Measurements from ENCODE around the gene FOXD4L3.
"Not testable (repeated sequence)": the region's sequence is repeated elsewhere in the genome, so short reads cannot be mapped to it uniquely, and the experiment has no call there.

Gene FOXD4L3

DNA sequence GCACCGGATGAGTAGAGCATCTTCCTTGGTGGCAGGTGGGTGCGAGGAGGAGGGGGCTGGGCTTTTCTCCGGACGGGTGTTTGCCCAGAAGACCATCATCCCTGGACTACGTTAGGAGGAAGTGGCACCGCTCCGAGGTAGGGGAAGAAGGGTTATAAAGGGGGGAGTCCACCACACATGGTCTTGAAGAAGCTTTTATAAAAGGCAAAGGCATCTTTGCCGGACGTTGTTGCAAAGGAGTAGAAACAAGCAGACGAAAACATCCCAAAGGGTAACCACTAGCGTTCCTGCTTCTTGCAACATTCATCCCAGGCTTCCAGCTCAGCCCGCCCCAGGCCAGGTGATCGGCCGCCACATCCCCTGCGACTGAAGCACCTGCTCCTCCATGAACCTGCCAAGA is at the start of gene FOXD4L3:
Gene FOXD4L3 (plus strand): TSS at position 301 of the 400 bp plus-strand sequence. CDS start 85 bp downstream, at position 386.
- H3K4me3 Mint-ChIP-seq, H3K4me1 Mint-ChIP-seq, H3K9me3 Mint-ChIP-seq, H3K36me3 Mint-ChIP-seq, H3K27me3 Mint-ChIP-seq, H3K27ac Mint-ChIP-seq: not testable (repeated sequence)

- H3K27me3 Mint-ChIP-seq, H3K36me3 Mint-ChIP-seq, H3K9me3 Mint-ChIP-seq, H3K4me3 Mint-ChIP-seq, H3K4me1 Mint-ChIP-seq, H3K27ac Mint-ChIP-seq: not testable (repeated sequence)
Observed at GRCh38 chr9:68281041-68281440, 21.6 kb upstream of the FOXD4L3 start.

GRCh38 chr9:68303771-68304170 is 1.1 kb downstream of the FOXD4L3 start:
- not testable (repeated sequence) for H3K9me3 Mint-ChIP-seq, H3K27me3 Mint-ChIP-seq, H3K4me3 Mint-ChIP-seq, H3K27ac Mint-ChIP-seq, H3K36me3 Mint-ChIP-seq, H3K4me1 Mint-ChIP-seq

- H3K27ac Mint-ChIP-seq, H3K4me1 Mint-ChIP-seq, H3K4me3 Mint-ChIP-seq, H3K27me3 Mint-ChIP-seq, H3K9me3 Mint-ChIP-seq, H3K36me3 Mint-ChIP-seq: not testable (repeated sequence)
Observed at GRCh38 chr9:68304212-68304611, 1.5 kb downstream of the FOXD4L3 start.

GRCh38 chr9:68304777-68305176 is 2.1 kb downstream of the FOXD4L3 start:
- not testable (repeated sequence) for H3K4me1 Mint-ChIP-seq

DNA sequence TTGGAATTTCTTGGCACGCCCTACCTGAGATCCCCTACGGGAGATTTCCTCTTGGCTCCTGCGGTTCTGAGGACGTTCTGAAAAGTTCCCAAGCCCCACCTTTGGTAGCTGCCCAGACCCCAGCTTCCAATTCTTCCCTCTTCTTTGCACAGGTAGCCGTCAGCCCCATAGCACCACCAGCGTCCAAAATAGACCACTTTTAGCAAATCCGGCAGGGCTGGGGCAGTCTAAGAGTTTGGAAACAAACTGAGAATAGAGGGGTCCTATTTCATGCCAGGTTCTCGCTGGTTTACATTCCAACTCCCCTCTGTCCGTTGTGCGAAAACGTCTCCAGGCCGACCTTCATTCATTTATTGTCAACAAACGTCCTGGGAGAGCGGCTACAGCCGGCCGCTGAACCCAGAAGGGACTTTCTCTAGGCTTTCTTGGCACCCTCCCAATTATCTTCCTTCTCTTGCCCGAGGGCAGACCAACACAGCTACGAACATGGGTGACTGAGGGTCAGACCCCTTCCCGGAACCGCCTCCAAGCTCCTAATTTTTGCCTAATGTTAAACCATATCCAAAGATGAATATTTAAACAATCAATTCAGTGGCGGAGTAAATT is 3.1 kb downstream of the FOXD4L3 start:
- H3K9me3 Mint-ChIP-seq = not testable (repeated sequence)

More at GRCh38 chr9:68304777-68305176, 2.1 kb downstream of the FOXD4L3 start:
- not testable (repeated sequence) for H3K27ac Mint-ChIP-seq, H3K27me3 Mint-ChIP-seq, H3K4me3 Mint-ChIP-seq, H3K9me3 Mint-ChIP-seq, H3K36me3 Mint-ChIP-seq

GRCh38 chr9:68306391-68306964 is 3.8 kb downstream of the FOXD4L3 start:
- H3K4me1 Mint-ChIP-seq, H3K27ac Mint-ChIP-seq, H3K36me3 Mint-ChIP-seq, H3K4me3 Mint-ChIP-seq, H3K9me3 Mint-ChIP-seq, H3K27me3 Mint-ChIP-seq: not testable (repeated sequence)

More for the DNA sequence above, 3.1 kb downstream of the FOXD4L3 start:
- not testable (repeated sequence) for H3K27me3 Mint-ChIP-seq, H3K27ac Mint-ChIP-seq, H3K4me1 Mint-ChIP-seq, H3K36me3 Mint-ChIP-seq, H3K4me3 Mint-ChIP-seq

DNA sequence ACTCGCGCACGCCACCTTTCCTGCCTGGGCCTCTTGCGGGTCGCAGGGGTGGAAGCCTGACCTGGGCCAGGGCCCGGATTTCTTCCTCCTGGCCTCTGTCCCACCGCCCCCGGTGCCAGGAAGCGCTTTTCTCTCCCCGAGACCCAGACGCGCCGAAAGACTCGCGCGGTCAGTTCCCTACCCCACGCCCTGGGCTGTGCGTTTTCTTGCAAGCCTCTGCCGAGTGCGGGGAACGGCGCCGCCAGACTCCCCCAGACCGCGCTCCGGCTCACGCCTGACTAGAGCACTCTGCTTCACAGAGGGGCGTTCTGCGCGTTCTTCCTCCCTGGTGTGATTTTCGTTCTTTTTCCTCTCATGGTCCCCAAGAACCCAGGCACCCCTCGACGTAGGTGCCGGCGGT is 4.5 kb downstream of the FOXD4L3 start:
- not testable (repeated sequence) for H3K27me3 Mint-ChIP-seq, H3K4me1 Mint-ChIP-seq, H3K4me3 Mint-ChIP-seq, H3K27ac Mint-ChIP-seq, H3K9me3 Mint-ChIP-seq, H3K36me3 Mint-ChIP-seq

- not testable (repeated sequence) for H3K4me3 Mint-ChIP-seq, H3K9me3 Mint-ChIP-seq, H3K27ac Mint-ChIP-seq, H3K27me3 Mint-ChIP-seq, H3K4me1 Mint-ChIP-seq, H3K36me3 Mint-ChIP-seq
Observed at GRCh38 chr9:68307654-68308053, 5.0 kb downstream of the FOXD4L3 start.

DNA sequence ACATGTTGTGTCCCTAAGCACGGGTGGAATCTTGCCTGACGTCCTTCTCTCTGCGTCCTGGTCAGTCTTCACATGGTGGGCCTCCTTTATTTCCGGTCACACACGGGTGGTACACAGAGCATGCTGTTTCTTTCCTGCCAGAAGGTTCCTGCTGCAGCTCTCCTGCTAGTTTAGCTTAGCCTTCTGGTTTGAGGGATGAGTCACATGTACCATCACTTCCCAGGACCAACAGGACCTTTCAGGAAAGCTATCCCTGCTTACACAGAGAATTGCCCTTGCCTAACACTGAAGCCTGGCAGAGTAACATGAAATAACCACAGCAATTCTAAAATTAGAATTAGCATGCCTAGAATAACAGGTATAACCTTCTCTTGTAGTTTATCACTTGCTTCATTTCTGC is 8.5 kb downstream of the FOXD4L3 start:
- not testable (repeated sequence) for H3K9me3 Mint-ChIP-seq, H3K36me3 Mint-ChIP-seq, H3K4me3 Mint-ChIP-seq, H3K4me1 Mint-ChIP-seq, H3K27ac Mint-ChIP-seq, H3K27me3 Mint-ChIP-seq

- not testable (repeated sequence) for H3K9me3 Mint-ChIP-seq, H3K27ac Mint-ChIP-seq, H3K4me1 Mint-ChIP-seq, H3K27me3 Mint-ChIP-seq, H3K4me3 Mint-ChIP-seq, H3K36me3 Mint-ChIP-seq
Observed at GRCh38 chr9:68318209-68318608, 15.5 kb downstream of the FOXD4L3 start.

- H3K36me3 Mint-ChIP-seq, H3K27me3 Mint-ChIP-seq, H3K9me3 Mint-ChIP-seq, H3K4me1 Mint-ChIP-seq, H3K4me3 Mint-ChIP-seq, H3K27ac Mint-ChIP-seq: not testable (repeated sequence)
Observed at GRCh38 chr9:68323749-68324148, 21.1 kb downstream of the FOXD4L3 start.

- H3K27ac Mint-ChIP-seq, H3K36me3 Mint-ChIP-seq, H3K9me3 Mint-ChIP-seq, H3K4me3 Mint-ChIP-seq, H3K4me1 Mint-ChIP-seq, H3K27me3 Mint-ChIP-seq: not testable (repeated sequence)
Observed at GRCh38 chr9:68324518-68324917, 21.9 kb downstream of the FOXD4L3 start.

GRCh38 chr9:68329106-68329505 is 26.4 kb downstream of the FOXD4L3 start:
- not testable (repeated sequence) for H3K36me3 Mint-ChIP-seq, H3K4me3 Mint-ChIP-seq, H3K27ac Mint-ChIP-seq, H3K27me3 Mint-ChIP-seq, H3K9me3 Mint-ChIP-seq, H3K4me1 Mint-ChIP-seq

GRCh38 chr9:68330531-68331173 is 28.0 kb downstream of the FOXD4L3 start:
- not testable (repeated sequence) for H3K27me3 Mint-ChIP-seq, H3K36me3 Mint-ChIP-seq, H3K4me1 Mint-ChIP-seq, H3K4me3 Mint-ChIP-seq, H3K9me3 Mint-ChIP-seq, H3K27ac Mint-ChIP-seq

DNA sequence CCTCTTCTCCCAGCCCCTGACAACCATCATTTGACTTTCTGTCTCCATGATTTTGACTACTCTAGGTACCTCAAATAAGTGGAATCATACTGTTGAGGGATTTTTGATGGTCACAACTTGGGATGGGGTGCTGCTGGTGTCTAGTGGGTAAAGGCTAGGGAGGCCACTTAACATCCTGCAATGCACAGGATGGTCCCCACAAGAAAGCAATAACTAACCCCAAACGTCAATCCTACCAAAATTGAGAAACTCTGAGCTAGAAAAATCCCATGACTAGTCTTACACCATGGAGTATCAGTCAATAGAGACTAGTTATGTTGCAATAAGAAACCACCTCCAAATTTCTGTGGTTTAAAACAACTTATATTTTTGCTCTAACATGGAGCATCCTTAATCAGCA is 29.5 kb downstream of the FOXD4L3 start:
- not testable (repeated sequence) for H3K4me3 Mint-ChIP-seq, H3K9me3 Mint-ChIP-seq, H3K27me3 Mint-ChIP-seq, H3K4me1 Mint-ChIP-seq, H3K36me3 Mint-ChIP-seq, H3K27ac Mint-ChIP-seq

GRCh38 chr9:68335935-68336334 is 33.3 kb downstream of the FOXD4L3 start:
- not testable (repeated sequence) for H3K36me3 Mint-ChIP-seq, H3K27ac Mint-ChIP-seq, H3K4me1 Mint-ChIP-seq, H3K27me3 Mint-ChIP-seq, H3K4me3 Mint-ChIP-seq, H3K9me3 Mint-ChIP-seq

Measured in activated naive CD4-positive, alpha-beta T cell treated with anti-CD3 and anti-CD28 coated beads, Interleukin-2, amount 50 U/mL, for 24 hours (primary cell).